Endothelial cell of umbilical vein (primary cell): ENCODE data around the gene FAM3D. TPM values are rescaled to one million over a fixed set of nuclear protein-coding genes. Genes with fewer than 3 reads are reported as not detected.

Experiments
- BruUV-seq: library from RNA; stranded (reverse); fragments of 400-500 nt; replicated peaks from 2 replicates; lab custom pipeline; 2021; lab: Mats Ljungman, UMichigan
- CTCF ChIA-PET: fragments of 300-600, 350-600 bp; sonication (Branson Sonifier 250); formaldehyde crosslinking; loops from one replicate; lab custom pipeline; 2021; ENCODE audit warnings: antibody characterized with exemption, inconsistent platforms; lab: Charles Lee
- POLR2A ChIA-PET: fragments of 300-600, 350-600 bp; sonication (Branson Sonifier 250); formaldehyde crosslinking; loops from one replicate; lab custom pipeline; 2021; ENCODE audit warnings: antibody characterized with exemption, inconsistent platforms; lab: Charles Lee
- DNase-seq: peaks from one replicate; pipeline ENCODE4 v3.0.0-alpha.2; 2011; ENCODE audit warnings: low read depth, low spot score
- FAIRE-seq: peaks from 2 replicates; lab custom pipeline; 2011; peaks lifted over from hg19 to GRCh38; lab: Jason Lieb, UNC
- H2AFZ ChIP-seq: 2 replicates; pipeline ENCODE4 v1.6.0; 2012; ENCODE audit warnings: low read depth, low read length, control low read depth, inconsistent platforms
- H3K27ac ChIP-seq: 2 replicates; pipeline ENCODE4 v1.5.1; 2011; ENCODE audit warnings: low read depth, mild to moderate bottlenecking, control low read depth, low read length, moderate library complexity; ENCODE audit not compliant: insufficient read depth
- H3K27me3 ChIP-seq, 2 experiments: 2 replicates each; pipeline versions ENCODE4 v1.6.0 to v1.6.1; 2011; ENCODE audit warnings: low read length in 2 of 2, mixed read lengths in 1 of 2; ENCODE audit not compliant: control insufficient read depth in 2 of 2, insufficient read depth in 2 of 2
- H3K36me3 ChIP-seq, 2 experiments: 2 replicates in 1 of 2; 3 replicates in 1 of 2; pipeline ENCODE4 v1.5.1; 2011; ENCODE audit warnings: low read length in 2 of 2, mild to moderate bottlenecking in 1 of 2, moderate library complexity in 1 of 2; ENCODE audit not compliant: control insufficient read depth in 2 of 2, insufficient read depth in 2 of 2; ENCODE audit errors: extremely low read depth in 1 of 2
- H3K4me1 ChIP-seq: 3 replicates; pipeline ENCODE4 v1.5.1; 2011; ENCODE audit warnings: mild to moderate bottlenecking, low read length; ENCODE audit not compliant: control insufficient read depth, insufficient read depth; ENCODE audit errors: extremely low read depth
- H3K4me2 ChIP-seq: 2 replicates; pipeline ENCODE4 v1.6.1; 2011; ENCODE audit warnings: low read length, control low read depth, mixed read lengths; ENCODE audit not compliant: insufficient read depth
- H3K4me3 ChIP-seq, 3 experiments: fragments of 200-600 bp in 1 of 3; sonication (generic), shearing (Covaris generic) in 1 of 3; replicated peaks in 1 of 3; 2 replicates each; pipeline ENCODE4 v1.5.1; 2011 to 2016; ENCODE audit warnings: control low read depth in 3 of 3, low read length in 3 of 3, mild to moderate bottlenecking in 2 of 3, inconsistent platforms in 1 of 3, low read depth in 1 of 3, moderate library complexity in 1 of 3; ENCODE audit not compliant: insufficient read depth in 1 of 3
- H3K79me2 ChIP-seq: 2 replicates; pipeline ENCODE4 v1.6.0; 2012; ENCODE audit warnings: low read length, inconsistent platforms; ENCODE audit not compliant: control insufficient read depth, insufficient read depth
- H3K9ac ChIP-seq: replicated peaks from 2 replicates; pipeline ENCODE3; 2011; ENCODE audit warnings: low read length, control low read depth; ENCODE audit not compliant: insufficient read depth; ENCODE audit errors: extremely low read depth
- H3K9me1 ChIP-seq: replicated peaks from 3 replicates; pipeline ENCODE4 v1.6.0; 2011; ENCODE audit warnings: mild to moderate bottlenecking, low read length; ENCODE audit not compliant: control insufficient read depth, insufficient read depth; ENCODE audit errors: extremely low read depth
- H3K9me3 ChIP-seq: replicated peaks from 2 replicates; pipeline ENCODE4 v1.5.1; 2012; ENCODE audit warnings: low read length, inconsistent platforms; ENCODE audit not compliant: control insufficient read depth, insufficient read depth
- H4K20me1 ChIP-seq: replicated peaks from 2 replicates; pipeline ENCODE3; 2011; ENCODE audit warnings: mild to moderate bottlenecking, low read length; ENCODE audit not compliant: control insufficient read depth, insufficient read depth; ENCODE audit errors: extremely low read depth
- CTCF ChIP-seq, 2 donors: IDR thresholded peaks; 1 replicate in 1 of 2; 2 replicates in 1 of 2; pipeline ENCODE4 v1.5.1; 2011; ENCODE audit warnings: low read length in 2 of 2, mild to moderate bottlenecking in 2 of 2, moderate library complexity in 2 of 2, control low read depth in 1 of 2, inconsistent platforms in 1 of 2, low read depth in 1 of 2; ENCODE audit not compliant: insufficient read depth in 1 of 2; ENCODE audit errors: extremely low read depth in 1 of 2
- EZH2 ChIP-seq: IDR thresholded peaks from 2 replicates; pipeline ENCODE4 v1.6.1; 2012; ENCODE audit warnings: borderline replicate concordance, low read depth, mild to moderate bottlenecking, moderate library complexity, low read length, inconsistent platforms; ENCODE audit not compliant: severe bottlenecking
- FOS ChIP-seq: IDR thresholded peaks from 2 replicates; pipeline ENCODE4 v1.6.1; 2011; ENCODE audit warnings: mild to moderate bottlenecking, low read length, moderate library complexity, borderline replicate concordance; ENCODE audit not compliant: insufficient read depth
- GATA2 ChIP-seq: IDR thresholded peaks from 2 replicates; pipeline ENCODE4 v1.7.0; 2011; ENCODE audit warnings: low read depth, mild to moderate bottlenecking, moderate library complexity, mixed read lengths, low read length; ENCODE audit not compliant: insufficient read length, insufficient read depth
- JUN ChIP-seq: IDR thresholded peaks from 2 replicates; pipeline ENCODE4 v1.6.1; 2011; ENCODE audit warnings: borderline replicate concordance, low read depth; ENCODE audit not compliant: insufficient read length, insufficient read depth
- MAX ChIP-seq: IDR thresholded peaks from 2 replicates; pipeline ENCODE4 v1.6.1; 2011; ENCODE audit not compliant: insufficient read depth, insufficient read length
- MYC ChIP-seq: IDR thresholded peaks from one replicate; pipeline ENCODE4 v1.6.1; 2011; ENCODE audit warnings: mild to moderate bottlenecking, low read depth, low read length
- POLR2A ChIP-seq: IDR thresholded peaks from 2 replicates; pipeline ENCODE4 v1.6.1; 2012; ENCODE audit warnings: low read depth, mild to moderate bottlenecking, control low read depth, low read length
- POLR2AphosphoS5 ChIP-seq: IDR thresholded peaks from 2 replicates; pipeline ENCODE4 v1.6.1; 2012; ENCODE audit warnings: low read depth, mild to moderate bottlenecking, control low read depth, low read length, moderate library complexity; ENCODE audit not compliant: insufficient read depth
- dilution Hi-C: fragments of 300-500 bp; cut with MboI; formaldehyde crosslinking; loops from one replicate; pipeline ENCODE4 v1.15.0; 2019; ENCODE audit warnings: low sequenced_read_pairs; ENCODE audit not compliant: extremely low pct_ligation_motif_present
- intact Hi-C: fragments of 100-400 bp; cut with micrococcal nuclease; formaldehyde crosslinking; loops from one replicate; pipeline ENCODE4 v1.10.0; 2022
- polyA plus RNA-seq, 4 experiments: library from polyadenylated mRNA; depleted of rRNA in 3 of 4; stranded (reverse) in 3 of 4; unstranded in 1 of 4; fragments of >200 nt; gene quantifications; 2 replicates each; pipeline versions ENCODE4 v1.2.1 to v1.2.3, GENCODE V29; 2011 to 2012; ENCODE audit warnings: missing spikeins in 1 of 4
- total RNA-seq: library from RNA; stranded (reverse); gene quantifications from 2 replicates; pipeline ENCODE4 v1.2.3, GENCODE V29; 2021

Gene FAM3D
- total and polyA plus RNA-seq, 2 donors (not counting 3 experiments of a cell fraction or from before 2014, with no cell fraction given): 0.12 TPM; not detected in 1

- Histone ChIP-seq H3K27ac (no peak overlapping the region), H2AFZ (no peak overlapping the region), H3K9me3 (no peaks in the 10 kb centered on the region), H3K4me3 (no peak overlapping the region), H3K4me2 (no peak overlapping the region), H3K4me1 (peaks cover 23% of the 10 kb centered on the region), H4K20me1 (no peaks in the 10 kb centered on the region), H3K79me2 (no peaks in the 10 kb centered on the region), H3K27me3 (no peaks in the 10 kb centered on the region), H3K9ac (no peak overlapping the region), H3K36me3 (no peaks in the 10 kb centered on the region), H3K9me1 (no peaks in the 10 kb centered on the region)
- DNase-seq (no peak), FAIRE-seq (no peak)
- CTCF ChIA-PET: interaction anchor here (5.1 to 6.7 kb wide), 4 partner anchors 13 to 932 kb away, joined by 20 to 118 read pairs (median 86); no protein-coding TSS in a partner anchor
- intact Hi-C loops: loop anchor here (5.0 kb wide), 1 partner anchor 79 kb away; no protein-coding TSS in a partner anchor
- TF ChIP-seq POLR2AphosphoS5 (no peak), GATA2 (no peak), EZH2 (no peak), MAX (no peak), FOS (no peak), MYC (no peak), JUN (no peak), POLR2A (no peak), CTCF (IDR thresholded peaks at IDR 0.05; ENCODE audit: extremely low read depth in 1 of 2, insufficient read depth in 1 of 2, low read depth in 1 of 2, low read length in 2 of 2) (no peak)
- BruUV-seq: no TSS peak
- dilution Hi-C loops: no loop called here
- POLR2A ChIA-PET: no interaction called here
Measured at GRCh38 chr3:58642846-58643245, 23.7 kb downstream of the FAM3D start.
